ENCODE results near the gene C4B. TPM values are rescaled to one million over a fixed set of nuclear protein-coding genes. Genes with fewer than 3 reads are reported as not detected.

C4B gene
- total and polyA plus RNA-seq, 9 of the 15 experiments (the other 6 are each of a cell fraction or from before 2014, with no cell fraction given): 0.32 to 8.8 (median 5.4) TPM

- TF ChIP-seq LCOR (CRISPR knock-in tag; IDR thresholded peaks at IDR 0.05): peak; percentile 89
- TF ChIP-seq DPF2 (IDR thresholded peaks at IDR 0.05): peak; percentile 92
- no peak for TF ChIP-seq ZFP36 (IDR thresholded peaks at IDR 0.05; ENCODE audit: low read depth, low read length, partially characterized antibody)
- peak; percentile 68; the same call in 1 of the 2 replicates for TF ChIP-seq TCF3 (CRISPR knock-in tag; IDR thresholded peaks at IDR 0.05)
- TF ChIP-seq TRIM24 (IDR thresholded peaks at IDR 0.05): peak; percentile 6 to 19; a peak in 1 of 4 replicates
- TF ChIP-seq TAF1 (IDR thresholded peaks at IDR 0.05; ENCODE audit: control insufficient read depth, extremely low read depth, insufficient read depth, low read length, severe bottlenecking): peak; percentile 31
- TF ChIP-seq HDAC3 (IDR thresholded peaks at IDR 0.05; ENCODE audit: borderline replicate concordance, partially characterized antibody): no peak
- TF ChIP-seq ZZZ3 (IDR thresholded peaks at IDR 0.05): no peak
- TF ChIP-seq ZFP1 (CRISPR knock-in tag; IDR thresholded peaks at IDR 0.05): no peak
- TF ChIP-seq NFATC3 (IDR thresholded peaks at IDR 0.05): no peak
- no peak for TF ChIP-seq ZNF140 (CRISPR knock-in tag; IDR thresholded peaks at IDR 0.05)
- TF ChIP-seq CHCHD3 (CRISPR knock-in tag; IDR thresholded peaks at IDR 0.05): no peak
- peak; percentile 92 for TF ChIP-seq JUND (IDR thresholded peaks at IDR 0.05; ENCODE audit: borderline replicate concordance, low read depth, low read length)
- peak; percentile 92; the same call in 2 of the 3 replicates for TF ChIP-seq JUND (tag; IDR thresholded peaks at IDR 0.05; ENCODE audit: borderline replicate concordance, low read depth, low read length)
- no peak for TF ChIP-seq SRSF9 (IDR thresholded peaks at IDR 0.05; ENCODE audit: borderline replicate concordance, low read depth, low read length)
- no peak for TF ChIP-seq ZEB2 (IDR thresholded peaks at IDR 0.05)
- TF ChIP-seq USF2 (CRISPR knock-in tag; IDR thresholded peaks at IDR 0.05): no peak
- TF ChIP-seq SMARCC2 (IDR thresholded peaks at IDR 0.05; ENCODE audit: low read depth): 0 out of 2 replicates have a peak, but pooled peaks have one; percentile 54
- no peak for TF ChIP-seq MLX (CRISPR knock-in tag; conservative IDR thresholded peaks at IDR 0.05)
- no peak for TF ChIP-seq SNIP1 (IDR thresholded peaks at IDR 0.05; ENCODE audit: low read depth)
- TF ChIP-seq PYGO2 (tag; IDR thresholded peaks at IDR 0.05): no peak
- no peak for TF ChIP-seq NKRF (IDR thresholded peaks at IDR 0.05; ENCODE audit: borderline replicate concordance)
- TF ChIP-seq C11orf30 (IDR thresholded peaks at IDR 0.05; ENCODE audit: low read depth): peak; percentile 96
- peak; percentile 6 for TF ChIP-seq SAP30 (IDR thresholded peaks at IDR 0.05; ENCODE audit: borderline replicate concordance, insufficient read depth, low read depth, low read length, poor library complexity, severe bottlenecking)
- no peak for TF ChIP-seq BRCA1 (IDR thresholded peaks at IDR 0.05)
- 0 out of 2 replicates have a peak, but pooled peaks have one; percentile 69 for TF ChIP-seq BRCA1 (CRISPR knock-in tag; IDR thresholded peaks at IDR 0.05)
- TF ChIP-seq NFE2L1 (tag; IDR thresholded peaks at IDR 0.05; ENCODE audit: borderline replicate concordance, low read depth): peak; percentile 72
Observed at GRCh38 chr6:31969712-31970603, 44.6 kb upstream of the C4B start (continued).

Data from K562 (cell line).